Measurements from ENCODE around the gene PRKAR2A.
A peak's percentile ranks its signal among the peaks of the same experiment; 100 is the strongest.

The PRKAR2A gene

GRCh38 chr3:48847504-48848423, at the start of gene PRKAR2A:
Gene PRKAR2A, minus strand, starts transcription at chr3:48847874. Its CDS starts 278 bp downstream, at chr3:48847596.
- intact Hi-C loops (cut with DNase I): no loop called here
- DNase-seq: peak; percentile 62 to 94 (median 86)

GRCh38 chr3:48896936-48897335, 49.3 kb upstream of the PRKAR2A start:
- intact Hi-C loops (cut with DNase I): no loop called here
- no peak for DNase-seq

GRCh38 chr3:48894516-48894915, 46.8 kb upstream of the PRKAR2A start:
- no peak for DNase-seq
- intact Hi-C loops (cut with DNase I): no loop called here

- intact Hi-C loops (cut with DNase I): no loop called here
- DNase-seq: no peak
These were observed 43.9 kb upstream of the PRKAR2A start for GRCh38 chr3:48891606-48892005.

GRCh38 chr3:48885753-48886152, 38.1 kb upstream of the PRKAR2A start:
- DNase-seq: no peak
- intact Hi-C loops (cut with DNase I): no loop called here

GRCh38 chr3:48881652-48882114, 34.0 kb upstream of the PRKAR2A start:
- intact Hi-C loops (cut with DNase I): no loop called here
- no peak for DNase-seq

- intact Hi-C loops (cut with DNase I): no loop called here
- DNase-seq: no peak
These were observed 33.3 kb upstream of the PRKAR2A start for GRCh38 chr3:48881006-48881405.

GRCh38 chr3:48879994-48880377, 32.3 kb upstream of the PRKAR2A start:
- intact Hi-C loops (cut with DNase I): no loop called here
- no peak for DNase-seq

GRCh38 chr3:48879307-48879993, 31.8 kb upstream of the PRKAR2A start:
- intact Hi-C loops (cut with DNase I): no loop called here
- DNase-seq: no peak

- peak in 22 of 42 donors; percentile 4 to 61 (median 32) for DNase-seq
These were observed 30.0 kb upstream of the PRKAR2A start for GRCh38 chr3:48877671-48878070.

GRCh38 chr3:48863122-48863521, 15.4 kb upstream of the PRKAR2A start:
- intact Hi-C loops (cut with DNase I): no loop called here
- no peak for DNase-seq

More at GRCh38 chr3:48877671-48878070, 30.0 kb upstream of the PRKAR2A start:
- intact Hi-C loops (cut with DNase I): no loop called here

- DNase-seq: peak in 1 of 42 donors; percentile 17
- intact Hi-C loops (cut with DNase I): no loop called here
These were observed 11.5 kb upstream of the PRKAR2A start for GRCh38 chr3:48859206-48859605.

GRCh38 chr3:48858709-48859108, 11.0 kb upstream of the PRKAR2A start:
- no peak for DNase-seq
- intact Hi-C loops (cut with DNase I): no loop called here

GRCh38 chr3:48857641-48858040, 10.0 kb upstream of the PRKAR2A start:
- no peak for DNase-seq
- intact Hi-C loops (cut with DNase I): no loop called here

- DNase-seq: peak in 23 of 42 donors; percentile 13 to 65 (median 33)
- intact Hi-C loops (cut with DNase I): no loop called here
These were observed 8.8 kb upstream of the PRKAR2A start for GRCh38 chr3:48856469-48856868.

- intact Hi-C loops (cut with DNase I): no loop called here
- DNase-seq: no peak
These were observed 8.2 kb upstream of the PRKAR2A start for GRCh38 chr3:48855681-48856447.

- intact Hi-C loops (cut with DNase I): no loop called here
- DNase-seq: peak in 1 of 42 donors; percentile 7
These were observed 4.5 kb upstream of the PRKAR2A start for GRCh38 chr3:48852151-48852550.

- peak in 37 of 42 donors; percentile 13 to 69 (median 37) for DNase-seq
These were observed 3.7 kb upstream of the PRKAR2A start for GRCh38 chr3:48851407-48851806.

GRCh38 chr3:48848816-48849515, 1.3 kb upstream of the PRKAR2A start:
- DNase-seq: peak in 1 of 42 donors; percentile 47
- intact Hi-C loops (cut with DNase I): no loop called here

More at GRCh38 chr3:48851407-48851806, 3.7 kb upstream of the PRKAR2A start:
- intact Hi-C loops (cut with DNase I): no loop called here
